NCI-H1048 (cell line): ENCODE measurements around the gene RBM33.
"Not testable (repeated sequence)": the region's sequence is repeated elsewhere in the genome, so short reads cannot be mapped to it uniquely, and the experiment has no call there.

Experiments used
- DNase-seq: peaks from one replicate; lab custom pipeline; 2025; lab: John Stamatoyannopoulos, UW

RBM33 gene

DNA sequence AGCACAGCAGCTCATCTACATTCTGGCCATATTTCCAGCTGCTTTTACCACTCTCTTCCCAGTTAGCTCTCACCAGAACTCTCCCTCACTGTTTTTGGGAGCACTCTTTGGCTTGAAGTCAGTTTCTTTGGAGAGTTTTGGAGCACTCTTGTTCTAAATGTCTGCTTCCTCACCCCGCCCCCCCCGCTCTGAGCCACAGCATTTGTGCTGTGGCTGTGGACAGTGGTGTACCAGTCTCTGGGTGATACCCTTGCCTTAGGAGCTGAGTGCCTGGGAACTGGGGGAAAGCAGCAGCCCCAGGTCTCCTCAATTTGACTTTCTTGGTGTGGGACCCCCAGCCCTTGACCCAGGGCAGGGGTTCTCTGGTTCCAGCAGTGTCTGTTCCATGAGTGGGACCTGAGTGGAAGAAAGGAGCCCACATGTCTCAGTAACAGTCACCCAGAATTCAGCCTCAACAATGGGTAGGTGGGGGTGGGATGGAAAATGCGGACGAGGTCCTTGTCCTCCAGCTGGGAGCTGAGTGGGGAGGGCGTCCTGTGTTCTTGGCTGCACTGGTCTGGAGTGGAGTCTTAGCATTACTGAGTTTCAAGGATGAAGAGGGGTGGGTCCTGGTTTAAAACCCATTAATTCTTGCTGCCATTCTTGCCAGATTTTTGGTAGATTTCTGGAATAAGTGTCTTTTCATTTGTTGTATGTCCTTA is 18.0 kb downstream of the RBM33 start:
- no peak for DNase-seq

DNA sequence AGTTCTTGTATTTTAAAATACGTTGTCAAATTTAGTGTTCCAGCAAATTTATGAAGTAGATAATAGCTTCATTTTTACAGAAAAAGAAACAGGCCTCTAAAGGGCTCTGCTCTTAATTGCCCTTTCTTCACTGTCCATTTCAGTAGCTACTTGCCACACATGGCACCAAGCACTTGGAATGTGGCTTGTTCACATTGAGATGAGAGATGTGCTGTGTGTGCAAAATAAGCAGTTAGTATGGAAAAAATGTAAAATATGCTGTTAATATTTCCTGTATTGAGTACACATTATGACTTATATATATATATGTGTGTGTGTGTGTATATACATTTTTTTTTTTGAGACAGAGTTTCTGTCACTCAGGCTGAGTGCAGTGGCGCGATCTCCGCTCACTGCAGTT is 19.5 kb downstream of the RBM33 start:
- DNase-seq, result no peak

DNA sequence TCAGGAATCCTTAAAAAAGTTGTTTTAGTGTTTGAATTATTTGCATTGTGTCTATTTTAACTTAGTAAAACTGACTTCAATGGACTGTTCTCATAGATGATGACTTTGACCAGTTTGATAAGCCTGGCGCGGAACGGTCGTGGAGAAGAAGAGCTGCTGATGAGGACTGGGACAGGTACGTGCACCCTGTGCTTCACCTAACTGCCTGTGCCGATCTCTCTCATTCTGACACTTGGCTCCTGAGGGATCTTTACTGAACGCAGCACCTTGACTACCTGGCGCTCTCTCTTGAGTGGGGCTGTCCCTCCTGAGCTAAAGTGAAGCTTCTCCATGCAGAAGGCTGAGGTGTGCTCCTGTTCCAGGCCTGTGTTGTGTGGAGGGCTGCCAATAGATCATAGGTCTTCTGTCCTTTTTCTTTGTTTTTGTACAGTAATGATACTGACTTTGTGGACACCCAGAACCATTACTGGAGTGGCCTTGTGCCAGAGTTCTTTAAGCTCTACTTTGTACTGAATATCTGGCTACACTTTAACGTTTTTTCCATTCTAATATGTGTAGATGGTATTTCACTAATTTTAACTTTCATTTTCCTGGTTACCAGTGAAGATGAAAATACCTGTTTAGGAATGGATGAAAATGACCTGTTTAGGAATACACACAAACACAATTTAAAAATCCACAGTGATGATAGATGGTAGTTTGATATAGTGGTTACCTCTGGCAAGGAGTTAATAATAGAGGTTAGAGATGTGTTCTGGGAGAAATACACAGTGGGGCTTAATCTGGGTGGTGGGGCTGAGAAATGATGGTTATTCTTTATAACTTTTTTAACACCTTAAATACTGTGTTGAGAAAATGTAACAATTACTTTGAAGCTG is 20.9 kb downstream of the RBM33 start:
- DNase-seq, result no peak

DNA sequence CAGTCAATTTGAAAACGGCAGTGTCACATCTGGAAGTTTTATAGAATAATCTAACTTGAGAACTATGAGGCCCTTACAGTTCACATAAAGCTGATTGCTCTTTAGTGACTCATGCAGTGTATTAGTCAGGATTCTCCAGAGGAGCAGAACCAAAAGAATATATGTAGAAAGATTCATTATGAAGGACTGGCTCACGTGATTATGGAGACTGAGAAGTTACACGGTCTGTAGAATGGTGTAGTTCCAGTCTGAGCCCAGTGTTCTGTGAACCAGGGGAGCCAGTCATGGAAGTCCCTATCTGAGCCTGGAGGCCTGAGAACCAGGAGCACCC is 21.5 kb downstream of the RBM33 start:
- no peak for DNase-seq

DNA sequence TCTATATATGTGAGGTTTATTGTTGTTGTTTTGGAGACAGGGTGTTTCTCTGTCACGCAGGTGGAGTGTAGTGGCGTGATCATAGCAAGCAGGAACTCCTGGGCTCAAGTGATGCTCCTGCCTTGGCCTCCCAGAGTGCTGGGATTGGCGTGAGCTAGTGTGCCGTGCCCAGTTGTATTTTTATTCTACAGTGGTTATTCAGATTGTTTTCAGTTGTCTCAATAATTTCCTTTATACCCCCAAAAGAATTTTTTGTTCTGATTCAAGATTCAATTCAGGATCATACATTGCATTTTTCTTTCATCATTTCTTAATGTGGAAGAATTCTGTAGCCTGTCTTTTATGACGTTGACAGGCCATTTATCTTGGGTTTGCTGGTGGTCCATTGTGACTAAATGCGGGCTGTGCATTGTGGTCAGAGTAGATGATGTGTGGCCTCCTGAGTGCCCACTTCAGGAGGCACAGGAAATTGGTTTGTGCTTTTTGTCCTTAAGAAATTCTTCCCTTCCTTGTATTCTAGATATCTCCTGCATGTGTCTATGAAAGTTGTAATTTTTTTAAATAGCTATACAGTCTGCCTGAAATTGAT is 22.9 kb downstream of the RBM33 start:
- DNase-seq, result no peak

DNA sequence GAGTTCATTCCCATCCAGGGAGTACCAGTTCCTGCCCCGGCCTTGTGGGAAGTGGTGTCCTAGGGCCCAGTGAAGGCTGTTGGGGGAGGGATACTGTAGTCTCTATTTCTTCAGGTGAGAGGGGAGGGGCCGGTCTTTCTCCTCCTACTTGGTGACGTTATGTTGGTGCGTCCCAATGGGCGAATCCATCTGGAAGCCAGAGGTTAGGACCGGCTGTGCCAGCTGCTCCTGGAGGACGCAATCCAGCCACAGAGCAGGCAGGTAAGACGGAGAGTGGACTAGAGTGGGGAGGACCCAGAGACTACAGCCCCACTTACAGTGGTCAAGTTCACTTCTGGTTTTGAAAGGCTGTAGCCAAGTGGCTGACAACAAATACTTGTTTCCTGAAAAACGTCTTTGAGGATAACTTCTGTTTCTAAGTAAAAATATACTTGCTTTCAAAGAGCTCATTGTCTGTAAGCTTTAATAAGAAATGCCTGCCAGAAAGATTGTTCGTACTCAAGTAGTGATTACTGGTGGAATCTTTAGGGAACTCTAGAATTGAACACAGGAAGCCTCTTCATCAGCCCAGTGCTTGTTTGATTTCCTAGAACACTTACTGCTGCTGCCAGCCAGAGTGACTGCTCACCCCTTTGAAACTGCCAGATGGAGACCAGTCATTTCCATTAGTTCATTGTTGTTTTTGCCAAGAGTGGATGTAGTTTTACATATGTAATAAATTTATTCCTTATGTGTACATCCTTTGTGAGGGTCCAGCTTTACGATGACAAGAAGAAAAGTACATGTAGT is 25.4 kb downstream of the RBM33 start:
- DNase-seq, result no peak

DNA sequence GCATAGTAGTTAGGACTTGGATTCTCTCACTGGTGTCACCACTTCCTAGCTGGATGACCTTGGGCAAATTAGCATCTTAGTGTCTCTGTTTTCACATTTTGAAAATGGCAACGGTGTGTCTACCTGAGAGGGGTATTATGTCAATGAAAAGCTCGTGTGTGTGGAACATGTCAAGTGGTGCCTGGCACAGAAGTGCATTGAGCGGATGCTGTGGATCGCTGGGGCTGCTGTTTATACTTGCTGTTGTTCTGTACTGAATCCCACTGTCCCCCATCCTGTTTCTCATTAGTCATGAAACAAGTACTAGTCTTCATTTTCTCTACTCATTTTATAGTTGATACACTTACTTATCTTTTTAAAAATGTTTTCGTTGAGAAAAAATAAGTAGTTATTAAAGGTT is 26.1 kb downstream of the RBM33 start:
- no peak for DNase-seq

DNA sequence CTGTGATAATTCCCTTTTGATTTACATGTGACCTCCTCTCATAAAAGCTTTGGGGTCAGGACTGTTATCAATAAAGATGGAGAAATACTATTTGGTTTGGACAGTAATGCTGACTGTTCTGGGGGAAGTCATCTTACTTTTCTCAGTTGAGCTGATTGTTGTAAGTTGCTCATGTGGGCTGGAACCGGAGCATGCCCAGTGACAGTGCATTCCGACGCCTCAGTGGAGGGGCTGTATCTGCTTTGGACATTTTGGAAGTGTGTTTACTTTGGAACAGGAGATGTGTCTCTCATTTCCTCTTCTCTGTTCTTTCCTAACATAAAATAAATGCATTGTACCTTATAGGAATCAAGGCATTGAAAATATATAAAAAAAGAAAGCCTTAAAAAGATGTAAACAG is 30.1 kb downstream of the RBM33 start:
- DNase-seq, result no peak

DNA sequence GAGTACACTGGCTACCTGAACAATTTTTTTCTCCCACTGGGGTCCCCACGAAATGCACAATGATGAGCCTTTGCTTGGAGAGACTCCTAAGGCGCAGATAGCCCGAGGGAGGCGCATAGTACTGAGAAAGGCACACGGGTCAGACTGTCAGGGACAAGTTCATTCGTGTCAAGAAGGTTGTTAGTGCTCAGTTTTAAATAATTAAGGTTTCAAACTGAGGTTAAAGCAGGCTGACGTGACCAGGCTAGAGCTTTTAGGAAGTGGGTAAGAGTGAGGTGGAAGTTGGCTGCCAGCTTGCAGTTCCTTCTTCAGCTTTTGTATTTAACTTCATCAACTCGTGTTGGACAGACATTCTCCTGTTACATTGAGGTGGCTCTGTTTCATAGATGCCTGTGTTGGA is 31.6 kb downstream of the RBM33 start:
- no peak for DNase-seq

DNA sequence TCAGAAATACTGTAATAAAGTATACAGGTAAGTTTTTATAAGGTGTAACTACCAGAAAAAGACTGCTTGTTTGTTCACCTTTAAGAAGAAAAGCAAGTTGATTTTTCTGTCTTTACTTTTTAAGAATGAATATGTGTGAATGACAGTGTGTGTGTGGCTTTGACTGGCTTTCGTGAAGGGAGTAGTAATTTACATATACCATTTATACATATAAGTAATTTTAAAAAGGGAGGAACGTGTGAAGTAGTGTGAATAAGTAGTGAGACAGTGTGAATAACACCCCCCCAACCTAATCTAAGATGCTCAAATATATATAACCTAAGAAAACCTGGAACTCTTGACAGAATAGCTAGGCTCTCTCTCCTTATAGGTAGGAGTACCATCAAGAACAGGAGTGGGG is 33.2 kb downstream of the RBM33 start:
- DNase-seq, result no peak

DNA sequence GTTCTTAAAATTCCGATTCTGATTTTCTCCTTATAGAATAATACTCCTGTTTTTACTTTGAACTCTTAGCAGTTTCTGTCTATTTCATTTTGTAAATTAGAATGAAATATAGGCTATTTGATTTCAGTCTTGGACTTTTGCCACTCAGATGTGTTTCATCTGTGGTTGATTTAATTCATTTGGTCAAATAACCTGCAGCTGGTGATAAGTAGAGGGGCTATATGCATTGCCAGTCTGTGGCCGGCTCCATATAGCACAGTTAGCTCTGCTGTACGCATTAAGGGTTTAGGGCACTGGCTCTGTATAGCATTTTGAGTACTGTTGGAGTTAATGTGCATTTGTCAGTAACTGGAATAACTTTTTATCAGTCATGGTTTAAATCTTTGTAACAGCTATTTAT is 35.7 kb downstream of the RBM33 start:
- no peak for DNase-seq

DNA sequence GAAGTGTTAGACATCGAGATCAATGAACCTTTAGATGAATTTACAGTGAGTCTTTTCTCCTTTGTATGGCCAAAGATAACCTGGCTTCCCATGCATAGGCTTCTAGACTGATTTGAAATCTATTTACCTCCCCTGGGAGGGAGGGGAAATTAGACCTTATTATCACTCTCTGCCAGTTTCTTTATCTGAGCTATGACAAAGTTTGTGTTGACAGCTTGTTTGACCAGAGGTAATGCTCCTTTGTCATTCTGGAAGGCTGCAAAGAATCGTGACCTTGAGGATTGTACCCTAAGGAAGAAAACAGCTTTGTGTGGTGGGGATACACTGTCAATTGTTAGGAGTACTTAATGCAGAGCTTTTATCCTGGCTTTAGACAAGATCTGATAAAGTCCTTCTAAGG is 36.4 kb downstream of the RBM33 start:
- DNase-seq, result no peak

DNA sequence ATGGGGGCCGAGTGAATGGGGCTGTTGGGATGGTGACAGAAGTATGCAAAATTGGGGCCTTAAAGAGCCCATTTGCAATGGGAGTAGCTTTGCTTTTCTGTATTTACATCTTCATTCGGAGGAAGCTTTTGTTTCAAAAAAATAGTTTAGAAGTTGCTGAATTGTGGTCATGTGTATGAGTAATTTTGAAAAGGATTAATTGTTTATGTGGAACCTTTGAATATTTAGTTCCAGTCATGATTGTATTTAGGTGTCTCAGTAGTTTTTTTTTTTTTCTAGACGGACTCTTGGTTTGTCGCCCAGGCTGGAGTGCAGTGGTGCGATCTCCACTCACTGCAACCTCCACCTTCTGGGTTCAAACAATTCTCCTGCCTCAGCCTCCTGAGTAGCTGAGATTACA is 37.2 kb downstream of the RBM33 start:
- no peak for DNase-seq

DNA sequence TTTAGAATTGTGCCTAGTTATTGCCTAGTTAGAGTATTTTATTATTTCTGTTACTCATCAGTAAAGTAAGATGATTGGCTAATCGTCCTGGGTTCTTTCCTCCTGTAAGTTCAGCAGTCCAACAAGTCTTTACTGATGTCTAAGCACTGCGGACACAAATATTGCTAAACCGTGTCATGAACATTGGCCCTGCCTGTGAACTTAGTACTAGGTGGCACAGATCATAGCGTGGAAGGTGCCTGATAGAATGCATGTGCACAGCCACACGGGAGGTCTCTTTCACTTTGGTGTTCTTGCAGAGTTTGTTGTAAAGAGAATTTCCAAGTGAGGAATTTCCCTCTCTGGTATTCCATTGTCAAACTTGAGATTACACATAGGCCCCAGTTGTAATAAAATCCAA is 38.0 kb downstream of the RBM33 start:
- DNase-seq, result no peak

DNA sequence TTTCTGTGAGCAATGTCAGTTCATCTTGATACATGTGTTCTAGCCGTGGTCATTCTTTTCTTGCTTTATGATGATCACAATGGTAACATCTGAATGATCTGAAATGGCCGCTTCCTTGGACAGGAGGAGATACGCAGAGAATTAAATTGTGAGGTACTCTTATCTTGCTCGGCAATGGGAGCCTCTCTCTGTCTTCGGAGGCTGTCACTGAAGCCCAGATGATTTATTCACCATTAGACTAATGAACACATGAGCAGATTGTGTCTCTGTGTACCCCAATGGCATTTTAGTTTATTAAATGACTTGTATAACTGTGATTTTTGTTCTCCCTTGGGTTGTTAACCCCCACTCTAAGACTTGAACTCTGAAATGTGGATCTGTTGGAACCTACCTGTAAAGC is 38.6 kb downstream of the RBM33 start:
- no peak for DNase-seq

DNA sequence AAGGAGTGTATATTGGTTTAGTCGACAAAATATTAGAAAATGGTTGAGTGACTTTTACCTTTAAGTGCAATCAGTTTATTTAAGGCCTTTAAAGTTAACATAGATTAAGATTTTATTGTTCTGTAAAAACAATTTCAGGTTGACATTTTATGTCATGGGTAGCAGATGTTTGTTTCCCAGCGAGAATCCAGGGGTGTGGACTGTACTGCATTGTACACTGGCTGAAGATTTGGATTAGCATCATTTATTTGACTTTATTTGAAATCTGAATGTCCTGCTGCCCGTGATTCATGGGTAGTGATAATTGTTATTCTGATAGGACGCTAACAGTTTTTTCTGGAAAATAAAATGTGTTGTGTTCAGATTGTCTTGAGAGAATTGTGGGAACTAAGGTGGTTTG is 39.3 kb downstream of the RBM33 start:
- DNase-seq, result no peak

DNA sequence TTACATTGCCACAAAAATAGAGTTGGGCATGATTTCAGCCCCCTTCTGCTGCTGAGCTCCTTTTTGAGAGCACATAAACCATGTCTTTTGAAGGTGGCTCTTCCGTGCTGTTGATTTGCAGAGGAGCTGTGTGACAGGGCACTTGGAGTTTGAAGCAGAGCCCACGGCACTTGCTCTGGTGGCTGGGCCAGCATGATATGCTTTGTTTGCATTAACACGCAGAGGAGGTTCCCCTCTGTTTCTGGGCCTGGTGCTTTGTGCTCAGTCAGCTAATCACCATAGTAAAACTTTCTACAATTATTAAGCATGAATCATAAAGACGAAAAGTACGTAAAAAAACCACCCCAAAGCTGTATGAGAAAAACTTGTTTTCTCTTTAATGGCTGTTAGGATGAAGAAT is 40.1 kb downstream of the RBM33 start:
- no peak for DNase-seq

DNA sequence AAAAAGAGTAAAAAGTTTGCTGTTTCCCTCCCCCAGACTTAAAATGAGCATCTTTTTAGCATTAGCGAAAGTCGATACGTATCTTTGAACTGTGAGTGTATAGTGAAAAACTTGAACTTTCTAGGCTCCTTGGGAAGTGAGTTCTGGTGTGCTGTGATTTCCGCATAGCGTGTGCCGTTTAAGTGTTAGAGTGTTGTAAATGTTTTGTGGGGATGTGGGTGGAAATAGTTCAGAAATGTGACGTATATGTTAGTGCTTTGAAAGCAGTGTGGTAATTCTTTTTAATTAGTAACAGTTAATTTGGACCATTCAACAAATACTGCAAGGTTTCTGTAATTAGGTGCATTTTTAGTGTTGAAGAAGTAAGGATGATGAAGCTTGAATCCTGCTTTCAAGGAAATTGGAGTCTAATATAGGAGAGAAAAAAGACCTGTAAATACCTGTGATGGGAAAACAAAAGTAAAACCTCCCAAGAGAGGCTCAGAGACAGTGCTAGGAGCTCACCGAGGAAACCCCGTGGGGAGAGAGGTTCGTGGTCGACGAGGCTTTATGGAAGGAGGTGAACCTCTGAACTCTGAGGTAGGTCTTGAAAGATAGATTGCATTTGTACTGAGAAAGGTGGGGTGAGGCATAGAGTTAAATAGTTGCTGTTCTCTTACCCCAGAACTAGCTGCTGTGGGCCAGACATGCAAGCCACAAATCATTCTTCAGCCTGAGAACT is 40.8 kb downstream of the RBM33 start:
- DNase-seq, result no peak

DNA sequence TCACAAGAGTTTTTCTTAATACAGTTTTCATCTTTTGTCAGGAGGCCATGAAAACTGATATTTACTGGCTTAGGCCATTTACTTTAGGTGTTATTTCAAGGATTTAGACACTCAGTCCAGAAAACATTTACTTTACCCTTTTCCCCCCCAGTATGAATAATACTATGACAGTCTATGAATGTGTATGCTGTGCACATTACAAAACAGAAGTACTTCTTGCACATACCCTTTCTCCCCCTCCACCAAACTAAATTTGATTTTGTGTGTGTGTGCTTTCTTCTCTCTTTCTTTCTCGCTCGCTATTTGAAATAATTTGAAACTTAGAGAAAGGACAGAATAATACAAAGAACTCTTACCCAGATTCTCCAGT is 41.3 kb downstream of the RBM33 start:
- DNase-seq, result no peak

DNA sequence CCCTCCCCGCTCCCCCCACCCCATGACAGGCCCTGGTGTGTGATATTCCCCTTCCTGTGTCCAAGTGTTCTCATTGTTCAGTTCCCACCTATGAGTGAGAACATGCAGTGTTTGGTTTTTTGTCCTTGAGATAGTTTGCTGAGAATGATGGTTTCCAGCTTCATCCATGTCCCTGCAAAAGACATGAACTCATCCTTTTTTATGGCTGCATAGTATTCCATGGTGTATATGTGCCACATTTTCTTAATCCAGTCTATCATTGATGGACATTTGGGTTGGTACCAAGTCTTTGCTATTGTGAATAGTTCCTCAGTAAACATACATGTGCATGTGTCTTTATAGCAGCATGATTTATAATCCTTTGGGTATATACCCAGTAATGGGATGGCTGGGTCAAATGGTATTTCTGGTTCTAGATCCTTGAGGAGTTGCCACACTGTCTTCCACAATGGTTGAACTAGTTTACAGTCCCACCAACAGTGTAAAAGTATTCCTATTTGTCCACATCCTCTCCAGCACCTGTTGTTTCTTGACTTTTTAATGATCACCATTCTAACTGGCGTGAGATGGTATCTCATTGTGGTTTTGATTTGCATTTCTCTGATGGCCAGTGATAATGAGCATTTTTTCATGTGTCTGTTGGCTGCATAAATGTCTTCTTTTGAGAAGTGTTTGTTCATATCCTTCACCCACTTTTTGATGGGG is 42.3 kb downstream of the RBM33 start:
- not testable (repeated sequence) for DNase-seq

DNA sequence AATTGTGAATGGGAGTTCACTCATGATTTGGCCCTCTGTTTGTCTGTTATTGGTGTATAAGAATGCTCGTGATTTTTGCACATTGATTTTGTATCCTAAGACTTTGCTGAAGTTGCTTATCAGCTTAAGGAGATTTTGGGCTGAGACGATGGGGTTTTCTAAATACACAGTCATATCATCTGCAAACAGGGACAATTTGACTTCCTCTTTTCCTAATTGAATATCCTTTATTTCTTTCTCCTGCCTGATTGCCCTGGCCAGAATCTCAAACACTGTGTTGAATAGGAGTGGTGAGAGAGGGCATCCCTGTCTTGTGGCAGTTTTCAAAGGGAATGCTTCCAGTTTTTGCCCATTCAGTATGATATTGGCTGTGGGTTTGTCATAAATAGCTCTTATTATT is 43.8 kb downstream of the RBM33 start:
- DNase-seq, result not testable (repeated sequence)
